IMR-90 (cell line): ENCODE data around the gene PLCG2. TPM values are rescaled to one million over a fixed set of nuclear protein-coding genes. Genes with fewer than 3 reads are reported as not detected.

Experiments
- ATAC-seq: fragments of 200-7000 bp; cut with Tn5 transposase; 2 replicates; pipeline ENCODE4 v1.9.1; 2020; ENCODE audit warnings: low read depth, mild to moderate bottlenecking, moderate library complexity
- BruUV-seq: library from RNA; stranded (reverse); fragments of 400-500 nt; replicated peaks from 2 replicates; lab custom pipeline; 2021; lab: Mats Ljungman, UMichigan
- CTCF ChIA-PET: fragments of 300-600 bp; formaldehyde crosslinking; extraction: SDS; loops from one replicate; lab custom pipeline; 2021; ENCODE audit warnings: antibody characterized with exemption; lab: Yijun Ruan, JAX
- POLR2A ChIA-PET: fragments of 300-600 bp; sonication (Branson Sonifier 250); formaldehyde crosslinking; loops from one replicate; lab custom pipeline; 2022; ENCODE audit warnings: antibody characterized with exemption; ENCODE audit not compliant: unreplicated experiment; lab: Charles Lee
- DNase-seq: peaks from one replicate; pipeline ENCODE4 v3.0.0; 2013
- H2AFZ ChIP-seq: replicated peaks from 2 replicates; pipeline ENCODE3; 2013; ENCODE audit warnings: low read length, mild to moderate bottlenecking; ENCODE audit not compliant: poor library complexity
- H2AK5ac ChIP-seq: 2 replicates; pipeline ENCODE4 v1.6.1; 2013; ENCODE audit warnings: low read depth, low read length, inconsistent platforms
- H2AK9ac ChIP-seq: replicated peaks from 2 replicates; pipeline ENCODE3; 2013; ENCODE audit warnings: mild to moderate bottlenecking, low read depth, low read length, moderate library complexity; ENCODE audit not compliant: poor library complexity
- H2BK120ac ChIP-seq: 2 replicates; pipeline ENCODE4 v1.6.1; 2013; ENCODE audit warnings: low read depth, low read length, inconsistent platforms
- H2BK15ac ChIP-seq: 3 replicates; pipeline ENCODE4 v1.6.1; 2013; ENCODE audit warnings: low read depth, low read length, inconsistent platforms
- H2BK20ac ChIP-seq: 2 replicates; pipeline ENCODE4 v1.6.1; 2013; ENCODE audit warnings: low read depth, mild to moderate bottlenecking, inconsistent platforms, low read length, moderate library complexity
- H2BK5ac ChIP-seq: 2 replicates; pipeline ENCODE4 v1.6.1; 2013; ENCODE audit warnings: mild to moderate bottlenecking, low read depth, low read length, inconsistent platforms; ENCODE audit not compliant: poor library complexity, severe bottlenecking
- H3K14ac ChIP-seq: replicated peaks from 2 replicates; pipeline ENCODE4 v1.6.1; 2013; ENCODE audit warnings: low read depth, low read length, inconsistent platforms
- H3K18ac ChIP-seq: 2 replicates; pipeline ENCODE4 v1.6.1; 2013; ENCODE audit warnings: low read depth, low read length, control low read depth
- H3K23ac ChIP-seq: 2 replicates; pipeline ENCODE4 v1.6.1; 2013; ENCODE audit warnings: low read depth, low read length, inconsistent platforms
- H3K27ac ChIP-seq: 2 replicates; pipeline ENCODE4 v1.5.1; 2013; ENCODE audit warnings: mild to moderate bottlenecking, control low read depth, low read length; ENCODE audit not compliant: insufficient read depth
- H3K27me3 ChIP-seq: 2 replicates; pipeline ENCODE4 v1.6.1; 2013; ENCODE audit warnings: low read length; ENCODE audit not compliant: control insufficient read depth, insufficient read depth
- H3K36me3 ChIP-seq: 2 replicates; pipeline ENCODE4 v1.6.1; 2013; ENCODE audit warnings: low read length, mixed read lengths; ENCODE audit not compliant: control insufficient read depth, insufficient read depth
- H3K4ac ChIP-seq: 2 replicates; pipeline ENCODE4 v1.6.1; 2013; ENCODE audit warnings: low read depth, low read length, inconsistent platforms
- H3K4me1 ChIP-seq: 2 replicates; pipeline ENCODE4 v1.6.1; 2013; ENCODE audit warnings: low read length, mixed read lengths; ENCODE audit not compliant: control insufficient read depth, insufficient read depth
- H3K4me2 ChIP-seq: 2 replicates; pipeline ENCODE4 v1.6.1; 2013; ENCODE audit warnings: low read depth, mild to moderate bottlenecking, control low read depth, low read length, moderate library complexity
- H3K4me3 ChIP-seq: 2 replicates; pipeline ENCODE4 v1.5.1; 2013; ENCODE audit warnings: low read depth, mild to moderate bottlenecking, control low read depth, low read length, moderate library complexity; ENCODE audit not compliant: insufficient read depth
- H3K56ac ChIP-seq: 2 replicates; pipeline ENCODE4 v1.6.1; 2013; ENCODE audit warnings: low read length, inconsistent platforms; ENCODE audit not compliant: insufficient read depth; ENCODE audit errors: extremely low read depth
- H3K79me1 ChIP-seq, 2 experiments: 2 replicates each; pipeline ENCODE4 v1.6.1; 2013; ENCODE audit warnings: low read length in 2 of 2, inconsistent platforms in 1 of 2, low read depth in 1 of 2
- H3K9ac ChIP-seq: 2 replicates; pipeline ENCODE4 v1.6.1; 2013; ENCODE audit warnings: low read depth, low read length, control low read depth
- H3K9me1 ChIP-seq: 2 replicates; pipeline ENCODE4 v1.6.1; 2013; ENCODE audit warnings: low read length, inconsistent platforms; ENCODE audit not compliant: insufficient read depth
- H3K9me3 ChIP-seq: 2 replicates; pipeline ENCODE4 v1.6.1; 2013; ENCODE audit warnings: low read length; ENCODE audit not compliant: control insufficient read depth, insufficient read depth
- H4K20me1 ChIP-seq: 2 replicates; pipeline ENCODE4 v1.6.1; 2013; ENCODE audit warnings: low read length, inconsistent platforms; ENCODE audit not compliant: insufficient read depth
- H4K5ac ChIP-seq: 2 replicates; pipeline ENCODE4 v1.6.1; 2013; ENCODE audit warnings: mild to moderate bottlenecking, low read depth, low read length, control low read depth
- H4K8ac ChIP-seq, 2 experiments: 2 replicates each; pipeline ENCODE4 v1.6.1; 2013; ENCODE audit warnings: low read depth in 2 of 2, low read length in 2 of 2, control low read depth in 1 of 2, inconsistent platforms in 1 of 2
- H4K91ac ChIP-seq: 2 replicates; pipeline ENCODE4 v1.6.1; 2013; ENCODE audit warnings: low read depth, low read length, inconsistent platforms; ENCODE audit not compliant: insufficient read depth
- BHLHE40 ChIP-seq: fragments of 150-350 bp; IDR thresholded peaks from 2 replicates; pipeline ENCODE4 v1.6.1; 2016; ENCODE audit warnings: mild to moderate bottlenecking, low read depth, low read length
- CEBPB ChIP-seq: IDR thresholded peaks from 2 replicates; pipeline ENCODE4 v1.6.1; 2012; ENCODE audit warnings: low read depth, low read length, improper control_type of control experiment
- CHD1 ChIP-seq: IDR thresholded peaks from 2 replicates; pipeline ENCODE4 v1.6.1; 2012; ENCODE audit warnings: low read depth, low read length, improper control_type of control experiment
- MAFK ChIP-seq: IDR thresholded peaks from 2 replicates; pipeline ENCODE4 v1.6.1; 2012; ENCODE audit warnings: low read depth, low read length, improper control_type of control experiment
- MAZ ChIP-seq: IDR thresholded peaks from 2 replicates; pipeline ENCODE4 v1.6.1; 2012; ENCODE audit warnings: low read depth, mild to moderate bottlenecking, low read length, improper control_type of control experiment, moderate library complexity, borderline replicate concordance
- MXI1 ChIP-seq: IDR thresholded peaks from 2 replicates; pipeline ENCODE4 v1.6.1; 2012; ENCODE audit warnings: low read depth, mild to moderate bottlenecking, low read length, moderate library complexity, borderline replicate concordance
- NFE2L2 ChIP-seq: fragments of 150-350 bp; IDR thresholded peaks from 2 replicates; pipeline ENCODE4 v1.6.1; 2016; ENCODE audit warnings: low read depth, mild to moderate bottlenecking, low read length
- POLR2A ChIP-seq: IDR thresholded peaks from 2 replicates; pipeline ENCODE4 v1.6.1; 2012; ENCODE audit warnings: mild to moderate bottlenecking, low read depth, low read length
- RAD21 ChIP-seq: IDR thresholded peaks from 2 replicates; pipeline ENCODE4 v1.6.1; 2012; ENCODE audit warnings: low read length, improper control_type of control experiment
- RCOR1 ChIP-seq: IDR thresholded peaks from 2 replicates; pipeline ENCODE4 v1.6.1; 2012; ENCODE audit warnings: mild to moderate bottlenecking, low read length, improper control_type of control experiment; ENCODE audit not compliant: insufficient replicate concordance
- RFX5 ChIP-seq: IDR thresholded peaks from 2 replicates; pipeline ENCODE4 v1.8.0; 2012; ENCODE audit warnings: low read depth, mild to moderate bottlenecking, low read length, moderate library complexity
- SMC3 ChIP-seq: fragments of 150-350 bp; IDR thresholded peaks from 2 replicates; pipeline ENCODE4 v1.6.1; 2016; ENCODE audit warnings: low read depth, mild to moderate bottlenecking, antibody characterized with exemption, low read length, moderate library complexity
- USF2 ChIP-seq: fragments of 150-350 bp; IDR thresholded peaks from 2 replicates; pipeline ENCODE4 v1.6.1; 2017; ENCODE audit warnings: mild to moderate bottlenecking, antibody characterized with exemption, low read length, low read depth
- WGBS, 2 experiments: methylation state at CpG; one replicate each; pipeline versions ENCODE4 v1.1.5 to v1.1.7; 2013; ENCODE audit warnings: missing lambda C conversion rate in 2 of 2; ENCODE audit not compliant: insufficient read length in 1 of 2; ENCODE audit errors: extremely low coverage in 2 of 2; 5-methylcytosine and 5-hydroxymethylcytosine counted together
- dilution Hi-C: fragments of 300-500 bp; cut with HindIII; formaldehyde crosslinking; loops from one replicate; pipeline ENCODE4 v1.14.3; 2018; ENCODE audit warnings: low sequenced_read_pairs; ENCODE audit not compliant: unreplicated experiment
- in situ Hi-C: fragments of 300-500 bp; cut with MboI; formaldehyde crosslinking; loops from 3 replicates; pipeline ENCODE4 v1.14.3; 2019; ENCODE audit warnings: low sequenced_read_pairs, inconsistent platforms, mixed read lengths
- intact Hi-C: fragments of 100-400 bp; cut with micrococcal nuclease; formaldehyde crosslinking; loops from 2 replicates; pipeline ENCODE4 v1.10.0; 2022
- polyA plus RNA-seq, 3 experiments: library from polyadenylated mRNA; depleted of rRNA; stranded (reverse); fragments of >200 nt; gene quantifications; 2 replicates each; pipeline ENCODE4 v1.2.3, GENCODE V29; 2012; ENCODE audit warnings: low replicate concordance in 1 of 3
- total RNA-seq: library from RNA; depleted of rRNA; stranded (reverse); fragments of >200 nt; gene quantifications from 2 replicates; pipeline ENCODE4 v1.2.3, GENCODE V29; 2012
- TF ChIP-seq, protein P1 (sequence below): fragments of 150-350 bp; IDR thresholded peaks from 2 replicates; pipeline ENCODE4 v1.6.1; 2016; ENCODE audit warnings: low read depth, mild to moderate bottlenecking, low read length, moderate library complexity, borderline replicate concordance
- TF ChIP-seq, protein P2 (sequence below): conservative IDR thresholded peaks from 2 replicates; pipeline ENCODE4 v1.5.1; 2012; ENCODE audit warnings: mild to moderate bottlenecking, low read depth, low read length, improper control_type of control experiment

Gene PLCG2
- total and polyA plus RNA-seq, 2 of the 4 experiments (the other 2 are of a cell fraction) = 0.14 to 0.18 TPM

DNA sequence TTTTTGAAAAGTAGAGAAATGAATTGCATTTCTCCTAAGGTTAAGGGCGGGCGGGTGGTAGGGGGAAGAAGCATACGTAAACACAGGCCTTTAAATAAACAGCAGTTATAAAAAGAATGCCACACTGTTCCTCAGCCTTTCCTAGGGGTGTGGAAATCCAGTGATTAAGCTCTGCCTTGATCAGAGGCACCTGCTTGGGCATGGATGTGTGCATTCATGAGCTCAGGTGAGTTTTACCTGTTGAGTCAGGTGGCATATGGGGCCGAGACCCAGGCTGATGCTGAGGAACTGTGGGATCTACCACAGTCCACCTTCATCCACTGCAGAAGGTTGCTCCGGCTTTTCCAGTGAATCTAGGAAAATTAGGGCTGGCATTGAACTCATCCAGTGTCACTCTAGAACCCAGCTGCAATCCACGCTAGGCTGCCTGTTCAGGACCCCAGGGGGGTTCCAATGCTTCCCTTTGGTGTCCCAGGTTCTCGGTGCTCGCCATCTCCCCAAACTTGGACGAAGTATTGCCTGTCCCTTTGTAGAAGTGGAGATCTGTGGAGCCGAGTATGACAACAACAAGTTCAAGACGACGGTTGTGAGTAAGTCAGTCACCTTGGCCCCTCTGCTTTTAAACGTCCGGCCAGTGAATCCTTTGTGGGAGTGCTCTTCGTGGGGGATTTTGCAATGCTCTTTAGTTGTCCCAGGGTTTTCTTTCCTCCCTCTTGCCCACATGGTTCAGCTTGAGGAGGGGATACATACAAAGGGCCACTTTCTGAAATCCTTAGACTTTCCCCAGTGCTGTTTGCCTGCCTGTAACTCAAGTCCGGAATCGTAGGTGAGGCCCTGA lies 159.5 kb downstream of the PLCG2 start:
- no peak overlapping the region for H2AK9ac ChIP-seq
- H3K36me3 ChIP-seq = no peaks in the 10 kb centered on the region
- ChIA-PET CTCF (interaction anchor here (0.5 kb wide), 1 partner anchor 322 kb away, joined by 3 read pairs; no protein-coding TSS in a partner anchor), POLR2A (no interaction called here)
- H3K27ac ChIP-seq = no peak overlapping the region
- H3K4ac ChIP-seq = no peak overlapping the region
- H3K9ac ChIP-seq = no peak overlapping the region
- H3K4me1 ChIP-seq = peaks cover 3% of the 10 kb centered on the region
- dilution Hi-C loops (no loop called here), in situ Hi-C loops (no loop called here), intact Hi-C loops (no loop called here)
- no peak overlapping the region for H4K91ac ChIP-seq
- no peak overlapping the region for H2AFZ ChIP-seq
- no peak overlapping the region for H3K4me2 ChIP-seq
- no peaks in the 10 kb centered on the region for H3K79me1 ChIP-seq
- H3K4me3 ChIP-seq = no peak overlapping the region
- no peak overlapping the region for H3K18ac ChIP-seq
- no peak for DNase-seq
- no peaks in the 10 kb centered on the region; the same call in 1 of the 2 replicates for H3K9me1 ChIP-seq
- no peak overlapping the region for H2BK120ac ChIP-seq
- no peak for TF ChIP-seq MAZ
- no peak for TF ChIP-seq RFX5
- no peak for TF ChIP-seq RAD21
- no peak for TF ChIP-seq BHLHE40
- TF ChIP-seq CHD1 = no peak
- no peak for TF ChIP-seq MXI1
- no peak for TF ChIP-seq MAFK
- TF ChIP-seq, protein P1, sequence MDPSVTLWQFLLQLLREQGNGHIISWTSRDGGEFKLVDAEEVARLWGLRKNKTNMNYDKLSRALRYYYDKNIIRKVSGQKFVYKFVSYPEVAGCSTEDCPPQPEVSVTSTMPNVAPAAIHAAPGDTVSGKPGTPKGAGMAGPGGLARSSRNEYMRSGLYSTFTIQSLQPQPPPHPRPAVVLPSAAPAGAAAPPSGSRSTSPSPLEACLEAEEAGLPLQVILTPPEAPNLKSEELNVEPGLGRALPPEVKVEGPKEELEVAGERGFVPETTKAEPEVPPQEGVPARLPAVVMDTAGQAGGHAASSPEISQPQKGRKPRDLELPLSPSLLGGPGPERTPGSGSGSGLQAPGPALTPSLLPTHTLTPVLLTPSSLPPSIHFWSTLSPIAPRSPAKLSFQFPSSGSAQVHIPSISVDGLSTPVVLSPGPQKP = no peak
- no peak for TF ChIP-seq SMC3
- TF ChIP-seq NFE2L2 = no peak
- TF ChIP-seq CEBPB = no peak
- no peak for TF ChIP-seq RCOR1
- TF ChIP-seq USF2 = no peak
- TF ChIP-seq, protein P2, sequence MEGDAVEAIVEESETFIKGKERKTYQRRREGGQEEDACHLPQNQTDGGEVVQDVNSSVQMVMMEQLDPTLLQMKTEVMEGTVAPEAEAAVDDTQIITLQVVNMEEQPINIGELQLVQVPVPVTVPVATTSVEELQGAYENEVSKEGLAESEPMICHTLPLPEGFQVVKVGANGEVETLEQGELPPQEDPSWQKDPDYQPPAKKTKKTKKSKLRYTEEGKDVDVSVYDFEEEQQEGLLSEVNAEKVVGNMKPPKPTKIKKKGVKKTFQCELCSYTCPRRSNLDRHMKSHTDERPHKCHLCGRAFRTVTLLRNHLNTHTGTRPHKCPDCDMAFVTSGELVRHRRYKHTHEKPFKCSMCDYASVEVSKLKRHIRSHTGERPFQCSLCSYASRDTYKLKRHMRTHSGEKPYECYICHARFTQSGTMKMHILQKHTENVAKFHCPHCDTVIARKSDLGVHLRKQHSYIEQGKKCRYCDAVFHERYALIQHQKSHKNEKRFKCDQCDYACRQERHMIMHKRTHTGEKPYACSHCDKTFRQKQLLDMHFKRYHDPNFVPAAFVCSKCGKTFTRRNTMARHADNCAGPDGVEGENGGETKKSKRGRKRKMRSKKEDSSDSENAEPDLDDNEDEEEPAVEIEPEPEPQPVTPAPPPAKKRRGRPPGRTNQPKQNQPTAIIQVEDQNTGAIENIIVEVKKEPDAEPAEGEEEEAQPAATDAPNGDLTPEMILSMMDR = no peak
- TF ChIP-seq POLR2A = no peak
- peaks cover 13% of the 10 kb centered on the region for H3K27me3 ChIP-seq
- no peak overlapping the region for H3K23ac ChIP-seq
- no peak overlapping the region for H2BK20ac ChIP-seq
- no peaks in the 10 kb centered on the region for H3K9me3 ChIP-seq
- BruUV-seq = no TSS peak
- H3K56ac ChIP-seq = no peak overlapping the region
- H2AK5ac ChIP-seq = no peak overlapping the region
- H2BK15ac ChIP-seq = no peak overlapping the region
- no peak for ATAC-seq
- H2BK5ac ChIP-seq = no peak overlapping the region
- H3K14ac ChIP-seq = no peak overlapping the region
- no peaks in the 10 kb centered on the region for H4K20me1 ChIP-seq
- 38% methylated on average over 5 of the region's 17 CpGs; no CpG with 5 or more reads in 1 of the 2 experiments for WGBS, 2 experiments
- no peak overlapping the region for H4K8ac ChIP-seq
- H4K5ac ChIP-seq = no peak overlapping the region
